ENCODE measurements around the gene ATF6B.
"Not testable (repeated sequence)": the region's sequence is repeated elsewhere in the genome, so short reads cannot be mapped to it uniquely, and the experiment has no call there.

Gene ATF6B

GRCh38 chr6:32153564-32154513 lies 25.8 kb upstream of the ATF6B start, which contains the start of gene PPT2:
Gene PPT2 (plus strand): TSS chr6:32154141. CDS start chr6:32154595, 454 bp downstream.
- DNase-seq: peak; percentile 85 to 93

GRCh38 chr6:32152769-32153563 lies 24.9 kb upstream of the ATF6B start:
- peak in 1 of 2 experiments; percentile 74 for DNase-seq

GRCh38 chr6:32151863-32152768 lies 24.1 kb upstream of the ATF6B start, which contains the start of gene PRRT1:
Gene PRRT1 (minus strand): TSS chr6:32151939. CDS start chr6:32151827, 112 bp downstream.
- no peak for DNase-seq

GRCh38 chr6:32151181-32151862 lies 23.3 kb upstream of the ATF6B start:
- DNase-seq: no peak

GRCh38 chr6:32149932-32150870 lies 22.2 kb upstream of the ATF6B start:
- DNase-seq: no peak

GRCh38 chr6:32149092-32149755 lies 21.2 kb upstream of the ATF6B start:
- no peak for DNase-seq

- DNase-seq: no peak
These were observed 20.4 kb upstream of the ATF6B start for GRCh38 chr6:32148289-32149091.

GRCh38 chr6:32147401-32148132 lies 19.5 kb upstream of the ATF6B start:
- DNase-seq: no peak

- no peak for DNase-seq
These were observed 18.6 kb upstream of the ATF6B start for GRCh38 chr6:32146687-32147086.

- DNase-seq: no peak
These were observed 18.2 kb upstream of the ATF6B start for GRCh38 chr6:32146287-32146686.

- DNase-seq: not testable (repeated sequence)
These were observed 16.2 kb upstream of the ATF6B start for GRCh38 chr6:32144238-32144637.

GRCh38 chr6:32140420-32141046 lies 12.5 kb upstream of the ATF6B start:
- DNase-seq: no peak

GRCh38 chr6:32139590-32139989 lies 11.5 kb upstream of the ATF6B start:
- no peak for DNase-seq

- no peak for DNase-seq
These were observed 9.4 kb upstream of the ATF6B start for GRCh38 chr6:32137454-32137853.

- no peak for DNase-seq
These were observed 5.7 kb upstream of the ATF6B start for GRCh38 chr6:32133786-32134185.

GRCh38 chr6:32132110-32132509 lies 4.1 kb upstream of the ATF6B start:
- no peak for DNase-seq

- no peak for DNase-seq
These were observed 3.4 kb upstream of the ATF6B start for GRCh38 chr6:32131439-32131948.

Measured in NCI-H526 (cell line).